Heart left ventricle (tissue), 13 donors: ENCODE results near the gene SCYGR3.

Experiments
- POLR2A ChIP-seq, 2 donors: fragments of 450-650 bp; IDR thresholded peaks; one replicate each; pipeline ENCODE4 v1.6.1; 2017; ENCODE audit warnings: antibody characterized with exemption in 2 of 2, mild to moderate bottlenecking in 2 of 2, moderate library complexity in 2 of 2
- TF ChIP-seq, protein P1 (sequence below), 12 donors: fragments of 200-600 bp; sonication (generic) in 4 of 12; IDR thresholded peaks; one replicate each; pipeline versions ENCODE4 v1.5.0 to v1.8.0; 2018 to 2022; ENCODE audit warnings: antibody characterized with exemption in 12 of 12, mild to moderate bottlenecking in 5 of 12
- donor health status: ischemic (EF 13 %, LVEDD 7.1; RV severe dilation, severe dysfunction).
- donor health status: DM: no; HTN: yes; CAD: no.
- donor health status: DM: no; HTN: no; CAD: no.
- donor health status: ischemic (EF 25% LVEDD 6.9; RV normal size, moderate dysfunction).
- donor health status: ischemic (EF 25% LVEDD 5.7; RV mildly dilated, moderate dysfunction).
- donor health status: ischemic (EF 35%, LVEDD 5.7; RV mildly dilated, moderate dysfunction).
- donor health status: nonischemic (EF 11% LVEDD 7.7; RV severe dilation, severe dysfunction).
- donor health status: DM: yes; HTN: yes; CAD: no.
- donor health status: PGD.
- donor health status: ischemic (EF 29% LVEDD 5.4; RV normal size, mild dysfunction).
- donor health status: nonischemic (EF 23%, LVEDD 6.1; RV moderate dilation, normal function).

GRCh38 chr2:227614246-227614645 is 394 bp downstream of the SCYGR3 start:
- TF ChIP-seq, protein P1, sequence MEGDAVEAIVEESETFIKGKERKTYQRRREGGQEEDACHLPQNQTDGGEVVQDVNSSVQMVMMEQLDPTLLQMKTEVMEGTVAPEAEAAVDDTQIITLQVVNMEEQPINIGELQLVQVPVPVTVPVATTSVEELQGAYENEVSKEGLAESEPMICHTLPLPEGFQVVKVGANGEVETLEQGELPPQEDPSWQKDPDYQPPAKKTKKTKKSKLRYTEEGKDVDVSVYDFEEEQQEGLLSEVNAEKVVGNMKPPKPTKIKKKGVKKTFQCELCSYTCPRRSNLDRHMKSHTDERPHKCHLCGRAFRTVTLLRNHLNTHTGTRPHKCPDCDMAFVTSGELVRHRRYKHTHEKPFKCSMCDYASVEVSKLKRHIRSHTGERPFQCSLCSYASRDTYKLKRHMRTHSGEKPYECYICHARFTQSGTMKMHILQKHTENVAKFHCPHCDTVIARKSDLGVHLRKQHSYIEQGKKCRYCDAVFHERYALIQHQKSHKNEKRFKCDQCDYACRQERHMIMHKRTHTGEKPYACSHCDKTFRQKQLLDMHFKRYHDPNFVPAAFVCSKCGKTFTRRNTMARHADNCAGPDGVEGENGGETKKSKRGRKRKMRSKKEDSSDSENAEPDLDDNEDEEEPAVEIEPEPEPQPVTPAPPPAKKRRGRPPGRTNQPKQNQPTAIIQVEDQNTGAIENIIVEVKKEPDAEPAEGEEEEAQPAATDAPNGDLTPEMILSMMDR (IDR thresholded peaks at IDR 0.05) = no peak
- TF ChIP-seq POLR2A (IDR thresholded peaks at IDR 0.05) = no peak
